IPS-11a (cell line): Measurements from ENCODE around the gene USP20.

Experiments
- H3K4me3 ChIP-seq: one replicate; pipeline ENCODE4 v1.5.1; 2013; ENCODE audit warnings: low read depth, low read length, control low read depth

Gene USP20

GRCh38 chr9:129910628-129911567, 75.6 kb downstream of the USP20 start:
- H3K4me3 ChIP-seq: no peak overlapping the region

DNA sequence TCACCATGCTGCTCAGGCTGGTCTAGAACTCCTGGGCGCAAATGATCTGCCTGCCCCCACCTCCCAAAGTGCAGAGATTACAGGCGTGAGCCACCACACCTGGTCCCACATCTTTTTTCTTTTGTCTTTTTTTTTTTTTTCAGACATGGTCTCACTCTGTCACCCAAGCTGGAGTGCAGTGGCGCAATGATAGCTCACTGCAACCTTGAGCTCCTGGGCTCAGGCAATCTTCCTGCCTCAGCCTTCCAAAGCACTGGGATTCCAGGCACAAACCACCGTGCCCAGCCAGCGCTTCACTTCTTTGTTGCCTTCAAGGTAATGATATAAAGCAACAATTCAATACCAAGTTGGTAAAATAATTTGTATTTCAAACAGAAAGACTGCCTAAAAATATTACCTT, 78.8 kb downstream of the USP20 start:
- no peak overlapping the region for H3K4me3 ChIP-seq

DNA sequence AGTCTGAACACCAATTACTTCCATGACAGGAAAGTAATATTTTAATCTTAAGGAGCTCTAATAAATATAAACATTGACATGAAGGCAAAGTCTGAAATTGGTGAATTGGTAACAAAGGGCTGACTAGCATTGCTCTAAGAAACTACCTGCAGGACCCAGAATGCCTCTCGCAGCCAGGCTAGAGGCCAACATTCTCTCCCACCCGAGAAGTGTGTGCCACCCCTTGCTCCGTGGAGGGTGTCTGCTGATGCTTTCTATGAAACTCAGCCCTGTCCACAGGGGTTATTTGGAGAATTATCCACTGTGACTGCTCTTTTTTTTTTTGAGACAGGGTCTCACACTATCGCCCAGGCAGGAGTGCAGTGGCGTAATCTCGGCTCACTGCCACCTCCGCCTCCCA, 81.4 kb downstream of the USP20 start:
- H3K4me3 ChIP-seq: no peak overlapping the region

DNA sequence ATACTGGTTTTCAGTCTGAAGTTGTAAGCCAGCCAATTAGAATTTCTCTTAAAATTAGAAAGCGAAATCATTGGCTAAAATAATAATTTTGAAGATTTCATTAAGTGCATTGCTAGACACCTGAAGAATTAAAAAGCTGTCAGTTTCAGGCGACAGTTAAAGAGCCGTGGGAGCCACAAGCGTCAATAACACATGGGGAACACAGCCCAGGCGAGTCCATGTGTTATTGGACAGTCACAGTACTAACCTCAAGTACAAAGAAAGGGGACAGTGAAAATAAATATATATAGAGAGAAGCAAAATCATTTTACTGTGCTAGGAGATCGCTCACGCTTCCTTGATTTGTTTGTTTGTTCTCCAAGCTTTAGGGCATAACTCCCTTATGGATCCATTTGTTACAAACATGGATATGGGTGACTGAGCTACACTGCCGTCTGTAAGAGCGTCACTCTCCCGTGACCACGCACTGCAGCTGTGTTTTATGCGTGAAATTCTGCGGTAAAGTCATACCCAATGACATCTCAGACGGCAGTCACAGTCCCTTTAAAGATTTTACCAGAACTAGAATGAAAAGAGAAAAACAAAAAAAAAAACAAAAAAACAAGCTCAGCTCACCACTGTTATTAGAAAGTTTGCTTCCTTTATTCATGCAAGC, 83.2 kb downstream of the USP20 start:
- H3K4me3 ChIP-seq: no peak overlapping the region

- no peak overlapping the region for H3K4me3 ChIP-seq
These were observed 84.0 kb downstream of the USP20 start for GRCh38 chr9:129919277-129919676.

DNA sequence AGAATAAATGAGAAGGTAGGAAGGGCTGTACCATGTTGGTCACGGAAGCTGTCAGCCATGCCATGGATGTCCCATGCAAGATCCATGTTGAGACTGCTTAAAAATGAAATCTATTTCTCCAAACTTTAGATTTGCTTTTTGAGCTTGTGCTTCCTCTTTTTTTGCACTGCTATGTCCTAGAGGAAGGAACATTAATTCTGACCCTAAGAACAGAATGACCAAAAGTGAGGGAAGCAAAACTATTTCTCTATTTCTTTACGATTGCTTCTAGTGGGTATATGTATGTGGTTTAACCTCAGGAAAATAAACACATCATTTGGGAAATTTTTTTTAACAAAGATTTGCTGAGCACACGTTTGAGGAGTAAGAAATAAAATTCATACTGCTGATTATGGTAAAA, 84.6 kb downstream of the USP20 start:
- no peak overlapping the region for H3K4me3 ChIP-seq

DNA sequence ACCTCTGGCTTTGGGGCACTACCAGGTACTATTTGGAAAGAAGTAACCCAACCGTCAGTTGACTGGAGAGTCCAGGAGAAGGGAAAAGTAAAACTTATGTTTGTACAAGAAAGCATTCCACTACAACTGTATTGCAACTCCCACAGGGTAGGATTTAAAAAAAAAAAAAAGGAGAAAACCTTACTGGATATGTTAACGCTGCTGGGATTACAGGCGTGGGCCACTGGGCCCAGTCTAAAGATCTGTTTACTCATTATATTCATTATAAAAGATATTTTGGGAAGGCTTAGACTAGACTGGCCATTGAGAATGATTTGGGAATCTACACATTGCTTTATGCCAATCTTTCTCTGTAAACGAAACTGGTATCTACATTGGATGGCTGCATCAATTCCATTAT, 86.6 kb downstream of the USP20 start:
- H3K4me3 ChIP-seq: no peak overlapping the region

GRCh38 chr9:129923589-129923988, 88.3 kb downstream of the USP20 start:
- no peak overlapping the region for H3K4me3 ChIP-seq

GRCh38 chr9:129929496-129930125, 94.4 kb downstream of the USP20 start:
- H3K4me3 ChIP-seq: no peak overlapping the region

DNA sequence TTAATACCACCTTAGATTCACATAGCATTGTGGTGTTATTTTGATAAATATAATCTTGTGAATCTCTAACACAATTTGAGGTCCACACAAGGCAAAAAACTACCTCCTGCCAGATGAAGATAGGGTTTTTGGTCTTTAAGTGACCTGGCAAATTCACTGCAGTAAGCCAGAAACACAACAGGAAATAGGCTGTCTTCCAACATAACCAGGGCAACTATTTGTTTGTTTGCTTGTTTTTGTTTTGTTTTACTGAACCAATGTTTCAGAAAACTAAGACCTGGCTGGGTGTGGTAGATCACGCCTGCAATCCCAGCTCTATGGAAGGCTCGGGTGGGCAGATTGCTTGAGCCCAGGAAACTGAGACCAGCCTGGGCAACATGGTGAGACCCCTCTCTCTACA, 95.5 kb downstream of the USP20 start:
- H3K4me3 ChIP-seq: no peak overlapping the region
